ENCODE measurements around the gene MPP3.

GRCh38 chr17:43799047-43799446 lies 33.9 kb downstream of the MPP3 start:
- TF ChIP-seq CTCF (conservative IDR thresholded peaks at IDR 0.05; ENCODE audit: low read depth, low read length) (no peak), EZH2phosphoT487 (IDR thresholded peaks at IDR 0.05; ENCODE audit: borderline replicate concordance, low read length) (no peak), EZH2 (IDR thresholded peaks at IDR 0.05; ENCODE audit: low read length, unreplicated experiment) (no peak)
